ENCODE measurements around the gene NHS. TPM values are rescaled to one million over a fixed set of nuclear protein-coding genes. Genes with fewer than 3 reads are reported as not detected.

The NHS gene
- total RNA-seq, 1 experiment from 2014 or later: 5.7 TPM

GRCh38 chrX:17425136-17425535 is 50.1 kb downstream of the NHS start (continued):
- no peak for TF ChIP-seq REST (IDR thresholded peaks at IDR 0.05; ENCODE audit: low read depth)

- ATAC-seq (no peak), DNase-seq (ENCODE audit: low read depth, low spot score) (no peak)
- no peaks in the 10 kb centered on the region for H4K20me1 ChIP-seq (ENCODE audit: insufficient read depth)
- no peak overlapping the region for H3K4me3 ChIP-seq (replicated peaks in 1 of 2; ENCODE audit: low read depth in 1 of 2, low read length in 2 of 2)
- H2AFZ ChIP-seq (ENCODE audit: low read depth, low read length, poor library complexity, severe bottlenecking): no peak overlapping the region
- POLR2A ChIA-PET: no interaction called here
- H3K79me2 ChIP-seq (ENCODE audit: insufficient read depth, low read length): no peaks in the 10 kb centered on the region
- no peaks in the 10 kb centered on the region for H3K4me1 ChIP-seq (ENCODE audit: control insufficient read depth in 1 of 2, insufficient read depth in 2 of 2, low read length in 2 of 2)
- H3K9me2 ChIP-seq (ENCODE audit: insufficient read depth): no peaks in the 10 kb centered on the region
- H3K27me3 ChIP-seq (ENCODE audit: insufficient read depth, low read length): no peaks in the 10 kb centered on the region
- no peak overlapping the region for H3K9ac ChIP-seq (ENCODE audit: low read length)
- intact Hi-C loops (cut with micrococcal nuclease): no loop called here
- H3K36me3 ChIP-seq (ENCODE audit: control insufficient read depth in 1 of 2, insufficient read depth in 2 of 2, low read length in 2 of 2): no peaks in the 10 kb centered on the region
- no peak overlapping the region for H3K4me2 ChIP-seq (ENCODE audit: low read length)
- no TSS peak for BruUV-seq (replicated peaks)
- TF ChIP-seq FOSL1 (IDR thresholded peaks at IDR 0.05; ENCODE audit: low read depth) (no peak), EGR1 (IDR thresholded peaks at IDR 0.05; ENCODE audit: low read depth) (no peak), RAD21 (IDR thresholded peaks at IDR 0.05; ENCODE audit: low read depth) (no peak), ATF3 (IDR thresholded peaks at IDR 0.05) (no peak), SRF (IDR thresholded peaks at IDR 0.05; ENCODE audit: low read depth) (no peak), TCF7L2 (IDR thresholded peaks at IDR 0.05; ENCODE audit: borderline replicate concordance, extremely low read depth, insufficient read depth, insufficient read length) (no peak), JUND (IDR thresholded peaks at IDR 0.05) (no peak), ELF1 (IDR thresholded peaks at IDR 0.05; ENCODE audit: borderline replicate concordance, low read depth) (no peak), SIN3A (IDR thresholded peaks at IDR 0.05; ENCODE audit: low read depth) (no peak), POLR2A (IDR thresholded peaks at IDR 0.05; ENCODE audit: borderline replicate concordance, extremely low read depth, insufficient read depth, insufficient read length) (no peak)
- H3K27ac ChIP-seq (ENCODE audit: low read depth, low read length): no peak overlapping the region
- RAD21 ChIA-PET (ENCODE audit: low non-redundant PET in 1 of 2, low total read pairs in 2 of 2, uncharacterized antibody in 2 of 2, unreplicated experiment in 2 of 2): no interaction called here
- CTCF ChIA-PET: no interaction called here
- no peaks in the 10 kb centered on the region for H3K9me3 ChIP-seq (ENCODE audit: control insufficient read depth in 1 of 2, insufficient read depth in 1 of 2, low read depth in 1 of 2, low read length in 2 of 2)
Observed at GRCh38 chrX:17425551-17425950, 50.6 kb downstream of the NHS start.
